GM19467 (cell line): ENCODE data around the gene DGKZ.
A peak's percentile ranks its signal among the peaks of the same experiment; 100 is the strongest.
"Not testable (repeated sequence)": the region's sequence is repeated elsewhere in the genome, so short reads cannot be mapped to it uniquely, and the experiment has no call there.

Source experiments
- ATAC-seq: cut with Tn5 transposase; IDR thresholded peaks from one replicate; pipeline ENCODE4 v1.9.1; 2021; ENCODE audit warnings: mild to moderate bottlenecking, moderate library complexity; ENCODE audit not compliant: unreplicated experiment

Gene DGKZ

DNA sequence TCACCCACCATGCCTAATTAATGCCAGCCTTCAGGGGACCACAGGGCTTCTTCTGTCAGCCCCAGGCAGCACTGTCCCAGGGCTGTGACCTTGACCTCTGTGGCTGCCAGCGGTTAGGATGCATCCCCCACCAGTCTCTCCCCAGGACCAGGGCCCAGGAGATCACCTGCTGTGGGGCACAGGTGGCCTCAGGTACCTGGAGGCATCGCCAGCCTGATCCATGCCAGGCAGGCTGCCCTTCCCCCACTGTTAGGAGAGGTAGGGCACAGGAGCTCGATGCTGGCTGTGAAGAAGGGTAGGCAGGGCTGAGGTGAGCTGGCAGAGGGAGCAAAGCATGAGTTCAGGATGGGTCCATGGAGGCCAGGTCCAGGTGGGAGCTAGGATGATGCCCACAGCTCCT lies 17.5 kb downstream of the DGKZ start:
- ATAC-seq, result no peak

DNA sequence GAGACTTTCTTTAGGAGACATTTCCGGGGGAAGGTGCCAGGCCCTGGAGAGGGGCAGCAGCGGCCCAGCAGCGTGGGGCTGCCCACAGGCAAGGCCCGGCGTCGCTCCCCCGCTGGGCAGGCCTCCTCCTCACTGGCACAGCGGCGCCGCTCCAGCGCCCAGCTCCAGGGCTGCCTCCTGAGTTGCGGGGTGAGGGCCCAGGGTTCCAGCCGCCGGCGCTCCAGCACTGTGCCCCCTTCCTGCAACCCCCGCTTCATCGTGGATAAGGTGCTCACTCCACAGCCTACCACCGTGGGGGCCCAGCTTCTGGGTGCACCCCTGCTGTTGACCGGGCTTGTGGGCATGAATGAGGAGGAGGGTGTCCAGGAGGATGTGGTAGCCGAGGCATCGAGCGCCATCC lies 19.0 kb downstream of the DGKZ start:
- no peak for ATAC-seq

GRCh38 chr11:46366661-46367161 lies 19.4 kb downstream of the DGKZ start:
- no peak for ATAC-seq

GRCh38 chr11:46367244-46367915 lies 20.1 kb downstream of the DGKZ start:
- ATAC-seq, result peak; percentile 56

DNA sequence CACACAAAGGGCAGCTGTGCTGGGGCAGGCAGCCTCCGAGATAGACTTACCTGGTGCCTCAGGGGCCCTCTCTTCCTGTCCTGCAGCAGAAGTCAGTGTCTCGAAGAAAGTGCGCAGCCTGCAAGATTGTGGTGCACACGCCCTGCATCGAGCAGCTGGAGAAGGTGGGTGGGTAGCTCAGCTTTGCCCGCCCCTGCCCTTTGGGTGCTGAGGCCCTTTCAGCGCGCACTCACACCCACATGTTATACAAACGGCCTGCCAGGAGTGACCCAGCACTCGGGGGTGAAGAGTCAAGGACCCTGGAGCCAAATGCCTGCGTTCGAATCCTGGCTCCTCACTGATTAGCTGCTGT lies 20.6 kb downstream of the DGKZ start:
- ATAC-seq, result no peak

DNA sequence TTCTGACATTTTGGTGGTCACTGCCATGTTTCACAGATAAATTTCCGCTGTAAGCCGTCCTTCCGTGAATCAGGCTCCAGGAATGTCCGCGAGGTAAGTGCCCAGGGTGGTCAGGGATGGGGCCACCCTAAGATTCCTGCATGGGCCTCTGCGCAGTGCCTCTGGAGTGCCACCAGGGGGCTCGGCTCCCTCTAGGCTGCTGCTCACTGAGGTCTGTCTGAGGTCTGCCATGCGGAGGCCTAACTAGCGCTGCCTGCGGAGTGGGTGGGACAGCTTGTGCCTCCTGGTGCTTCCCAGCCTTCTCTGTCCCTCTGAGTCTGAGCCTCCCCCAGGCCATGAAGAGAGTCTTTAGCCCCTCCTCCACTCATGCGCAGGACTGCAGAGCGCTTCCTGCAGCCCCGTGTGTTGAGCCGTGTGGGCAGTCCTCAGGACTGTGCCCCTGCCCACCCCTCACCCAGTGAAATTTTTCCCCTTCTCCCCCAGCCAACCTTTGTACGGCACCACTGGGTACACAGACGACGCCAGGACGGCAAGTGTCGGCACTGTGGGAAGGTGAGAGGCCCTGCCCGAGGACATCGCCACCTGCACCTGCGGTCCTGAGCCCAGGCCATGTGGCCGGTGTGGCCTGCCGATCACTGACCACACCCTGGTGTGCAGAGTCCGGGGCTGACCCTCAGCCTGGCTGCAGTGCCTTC lies 22.3 kb downstream of the DGKZ start:
- ATAC-seq, result no peak

- no peak for ATAC-seq
Measured at GRCh38 chr11:46370253-46370652, 23.0 kb downstream of the DGKZ start.

DNA sequence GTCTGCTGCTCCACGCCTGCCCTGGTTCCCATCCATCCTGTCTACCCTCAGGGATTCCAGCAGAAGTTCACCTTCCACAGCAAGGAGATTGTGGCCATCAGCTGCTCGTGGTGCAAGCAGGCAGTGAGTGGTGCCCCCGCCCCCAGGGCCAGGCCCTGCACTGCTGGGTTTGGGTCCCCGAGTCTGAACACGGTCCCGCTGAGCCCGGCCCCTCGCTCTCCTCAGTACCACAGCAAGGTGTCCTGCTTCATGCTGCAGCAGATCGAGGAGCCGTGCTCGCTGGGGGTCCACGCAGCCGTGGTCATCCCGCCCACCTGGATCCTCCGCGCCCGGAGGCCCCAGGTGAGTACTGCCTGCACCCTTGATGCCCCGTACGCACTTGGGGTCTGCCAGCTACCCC lies 24.0 kb downstream of the DGKZ start:
- not testable (repeated sequence) for ATAC-seq

GRCh38 chr11:46372086-46372485 lies 24.8 kb downstream of the DGKZ start:
- ATAC-seq, result no peak

GRCh38 chr11:46372501-46372900 lies 25.2 kb downstream of the DGKZ start:
- ATAC-seq, result not testable (repeated sequence)

DNA sequence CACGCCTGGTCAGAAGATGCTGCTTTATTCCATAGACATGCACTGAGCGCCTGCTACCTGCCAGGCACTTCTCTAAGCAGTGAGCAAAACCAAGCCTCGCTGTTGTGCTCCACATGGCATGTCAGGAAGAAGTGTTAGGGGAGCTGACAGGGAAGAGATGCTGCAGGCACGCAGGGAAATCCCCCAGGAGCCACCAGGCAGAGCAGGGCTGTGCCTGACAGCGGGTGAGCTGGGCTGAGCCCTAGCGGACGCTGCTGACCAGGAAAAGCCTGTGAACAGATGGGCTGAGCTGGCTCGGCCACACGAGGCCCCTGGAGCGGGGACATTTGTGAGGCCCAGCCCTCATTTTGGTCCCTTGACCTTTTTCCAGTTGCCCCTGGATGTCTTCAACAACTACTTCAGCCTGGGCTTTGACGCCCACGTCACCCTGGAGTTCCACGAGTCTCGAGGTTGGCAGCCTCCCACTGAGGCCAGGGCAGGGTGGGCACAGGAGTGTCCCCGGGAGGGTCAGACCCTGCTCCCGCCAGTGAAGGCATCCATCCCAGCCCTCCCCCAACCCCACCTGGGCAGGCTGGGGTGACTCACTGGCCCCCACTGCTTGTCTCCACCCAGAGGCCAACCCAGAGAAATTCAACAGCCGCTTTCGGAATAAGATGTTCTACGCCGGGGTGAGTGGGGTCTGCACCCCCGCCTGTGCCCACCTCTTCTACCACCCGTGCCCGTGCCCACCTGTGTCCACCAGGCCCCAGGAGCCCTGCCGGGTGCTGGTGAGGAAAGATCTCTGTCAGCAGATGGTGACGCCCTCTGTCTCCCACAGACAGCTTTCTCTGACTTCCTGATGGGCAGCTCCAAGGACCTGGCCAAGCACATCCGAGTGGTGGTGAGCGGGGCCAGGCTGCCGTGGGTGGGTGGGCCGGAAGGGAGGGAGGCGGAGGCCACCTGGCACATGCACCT lies 26.8 kb downstream of the DGKZ start:
- ATAC-seq, result no peak

GRCh38 chr11:46374815-46375214 lies 27.6 kb downstream of the DGKZ start:
- ATAC-seq, result no peak

DNA sequence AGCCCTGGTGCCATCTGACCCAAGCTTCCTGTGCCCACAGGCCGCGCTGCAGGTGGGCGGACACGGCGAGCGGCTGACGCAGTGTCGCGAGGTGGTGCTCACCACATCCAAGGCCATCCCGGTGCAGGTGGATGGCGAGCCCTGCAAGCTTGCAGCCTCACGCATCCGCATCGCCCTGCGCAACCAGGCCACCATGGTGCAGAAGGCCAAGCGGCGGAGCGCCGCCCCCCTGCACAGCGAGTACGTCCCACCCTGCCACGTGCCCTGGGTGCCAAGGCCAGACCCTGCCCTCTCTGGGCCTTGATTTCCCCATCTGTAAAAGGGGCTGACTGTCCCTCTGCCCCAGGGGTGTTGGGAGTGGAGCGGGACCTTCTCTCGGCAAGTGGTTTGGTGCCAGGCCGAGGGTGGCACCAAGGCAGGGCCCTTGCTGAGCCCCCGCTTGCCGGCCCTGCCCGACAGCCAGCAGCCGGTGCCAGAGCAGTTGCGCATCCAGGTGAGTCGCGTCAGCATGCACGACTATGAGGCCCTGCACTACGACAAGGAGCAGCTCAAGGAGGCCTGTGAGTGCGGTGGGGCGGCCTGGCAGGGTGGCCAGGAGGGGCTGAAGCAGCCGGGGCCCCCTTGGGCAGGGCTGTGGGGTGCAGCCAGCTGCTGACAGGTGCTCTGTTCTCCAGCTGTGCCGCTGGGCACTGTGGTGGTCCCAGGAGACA lies 28.3 kb downstream of the DGKZ start:
- ATAC-seq, result no peak

DNA sequence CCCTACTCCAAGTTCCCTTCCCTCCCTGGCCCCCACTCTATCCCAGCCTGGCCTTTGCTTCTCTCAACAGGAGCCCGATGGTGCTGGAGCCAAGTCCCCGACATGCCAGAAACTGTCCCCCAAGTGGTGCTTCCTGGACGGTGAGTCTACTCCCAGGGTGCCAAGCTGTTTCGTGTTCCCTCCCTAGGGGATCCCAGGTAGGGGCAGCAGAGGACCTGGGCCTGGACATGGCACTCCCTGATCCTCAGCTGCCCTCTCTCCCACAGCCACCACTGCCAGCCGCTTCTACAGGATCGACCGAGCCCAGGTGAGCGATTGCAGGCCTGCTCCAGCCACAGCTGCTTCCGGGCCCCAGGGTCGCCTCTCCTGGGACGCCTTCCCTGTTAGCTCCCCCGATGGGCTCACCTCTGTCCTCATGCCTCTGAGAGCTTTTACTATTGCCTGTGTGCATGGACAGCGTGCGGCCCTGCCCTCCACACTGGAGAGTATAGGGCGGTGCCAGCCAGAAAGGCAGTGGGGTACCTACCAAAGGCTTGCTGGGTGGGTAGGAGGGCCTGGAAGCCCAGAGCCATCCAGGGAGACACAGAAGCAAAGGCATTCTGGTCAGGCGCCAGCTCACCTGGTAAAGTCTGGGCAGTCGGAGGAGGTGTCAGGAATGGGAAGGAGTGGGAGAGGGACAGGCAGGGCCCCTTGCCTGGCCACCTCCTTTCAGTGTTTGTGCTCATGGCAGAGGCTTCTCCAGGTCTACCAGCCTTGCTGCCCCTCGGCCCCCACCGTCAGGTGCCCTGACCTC lies 29.2 kb downstream of the DGKZ start:
- ATAC-seq, result no peak

DNA sequence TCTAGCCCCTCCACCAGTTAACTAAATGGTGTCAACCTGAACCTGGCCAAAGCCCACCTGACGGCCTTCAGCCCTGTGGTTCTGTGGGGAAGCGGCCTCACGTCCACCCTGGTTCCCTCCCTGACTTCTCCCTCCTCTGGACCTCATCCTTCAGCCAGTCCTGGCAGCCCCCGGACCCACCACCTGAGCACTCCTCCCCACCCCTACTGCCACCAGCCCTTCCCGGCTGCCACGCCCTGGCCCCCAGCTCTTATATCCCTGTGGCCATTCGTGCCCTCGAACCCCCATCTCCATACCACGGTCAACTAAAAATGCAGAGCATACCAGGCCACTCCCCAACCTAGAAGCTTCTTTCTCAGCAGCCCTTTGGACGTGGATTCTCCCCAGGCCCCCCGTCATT lies 30.0 kb downstream of the DGKZ start:
- ATAC-seq, result no peak

DNA sequence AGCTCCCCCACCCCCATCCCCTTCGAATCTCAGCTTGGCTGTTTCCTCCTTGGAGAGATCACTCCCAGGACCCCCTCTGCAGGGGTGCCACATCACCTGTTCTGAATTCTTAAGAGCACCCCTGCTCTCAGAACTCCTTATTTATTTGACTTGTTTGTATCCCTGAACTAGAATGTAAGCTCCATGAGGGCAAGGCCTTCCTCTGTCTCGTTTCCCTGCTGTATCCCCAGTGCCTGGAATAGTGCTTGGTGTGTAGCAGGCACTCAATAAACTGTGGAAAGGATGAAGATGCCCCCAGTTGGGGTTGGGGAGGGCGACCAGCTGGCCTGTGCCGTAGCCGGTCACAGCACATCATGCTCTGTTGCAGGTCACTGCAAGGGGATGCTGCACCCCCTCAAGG lies 30.6 kb downstream of the DGKZ start:
- no peak for ATAC-seq

DNA sequence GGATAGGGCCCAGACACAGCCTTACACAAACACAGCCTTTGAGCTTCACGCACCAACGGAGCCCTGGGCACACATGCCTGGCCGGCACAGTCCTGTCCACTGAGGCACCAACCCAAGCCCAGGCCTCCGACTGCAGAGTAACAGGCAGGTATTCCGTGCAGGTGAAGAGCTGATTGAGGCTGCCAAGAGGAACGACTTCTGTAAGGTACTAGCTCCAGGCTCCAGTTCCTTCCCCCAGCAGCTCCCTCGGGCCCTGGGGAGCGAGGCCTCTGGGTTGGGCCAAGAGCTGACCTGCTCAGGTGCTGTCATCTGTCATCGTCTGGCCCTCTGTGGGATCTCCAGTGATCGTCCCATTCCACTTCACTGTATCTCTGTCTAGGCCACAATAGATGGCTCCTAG lies 31.0 kb downstream of the DGKZ start:
- no peak for ATAC-seq

GRCh38 chr11:46378811-46379481 lies 31.7 kb downstream of the DGKZ start:
- no peak for ATAC-seq

DNA sequence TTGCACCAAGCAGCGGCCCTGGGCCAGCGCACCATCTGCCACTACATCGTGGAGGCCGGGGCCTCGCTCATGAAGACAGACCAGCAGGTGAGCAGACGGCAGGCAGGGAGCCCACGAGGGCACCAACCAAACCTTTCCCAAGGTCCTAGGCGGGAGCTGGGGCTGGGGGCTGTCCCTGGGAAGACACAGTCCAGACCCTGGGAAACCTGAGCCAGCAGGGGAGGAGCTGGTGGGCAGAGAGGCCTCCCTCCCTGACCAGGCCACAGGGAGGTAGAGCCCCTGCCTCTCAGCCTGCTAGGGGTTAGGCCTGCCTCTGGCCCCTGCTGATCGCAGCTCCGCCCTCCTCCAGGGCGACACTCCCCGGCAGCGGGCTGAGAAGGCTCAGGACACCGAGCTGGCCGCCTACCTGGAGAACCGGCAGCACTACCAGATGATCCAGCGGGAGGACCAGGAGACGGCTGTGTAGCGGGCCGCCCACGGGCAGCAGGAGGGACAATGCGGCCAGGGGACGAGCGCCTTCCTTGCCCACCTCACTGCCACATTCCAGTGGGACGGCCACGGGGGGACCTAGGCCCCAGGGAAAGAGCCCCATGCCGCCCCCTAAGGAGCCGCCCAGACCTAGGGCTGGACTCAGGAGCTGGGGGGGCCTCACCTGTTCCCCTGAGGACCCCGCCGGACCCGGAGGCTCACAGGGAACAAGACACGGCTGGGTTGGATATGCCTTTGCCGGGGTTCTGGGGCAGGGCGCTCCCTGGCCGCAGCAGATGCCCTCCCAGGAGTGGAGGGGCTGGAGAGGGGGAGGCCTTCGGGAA lies 32.4 kb downstream of the DGKZ start:
- not testable (repeated sequence) for ATAC-seq
